HFFc6 (cell line): ENCODE data around the gene ETNK1. TPM values are rescaled to one million over a fixed set of nuclear protein-coding genes. Genes with fewer than 3 reads are reported as not detected.

Experiments used
- DNase-seq: peaks from one replicate; pipeline ENCODE4 v3.0.0-alpha.2; 2018
- H3K27ac Mint-ChIP-seq: 2 replicates; pipeline ENCODE4 v1.8.0; 2020; ENCODE audit warnings: mild to moderate bottlenecking, mixed read lengths
- H3K27me3 Mint-ChIP-seq: 2 replicates; pipeline ENCODE4 v1.8.0; 2021; ENCODE audit warnings: mild to moderate bottlenecking, moderate library complexity, mixed read lengths; ENCODE audit not compliant: insufficient read depth
- H3K36me3 Mint-ChIP-seq: 2 replicates; pipeline ENCODE4 v1.8.0; 2021; ENCODE audit warnings: low read depth, mixed read lengths
- H3K4me1 Mint-ChIP-seq: 2 replicates; pipeline ENCODE4 v1.8.0; 2020; ENCODE audit warnings: low read depth, mixed read lengths
- H3K4me3 Mint-ChIP-seq: 2 replicates; pipeline ENCODE4 v1.8.0; 2020; ENCODE audit warnings: mild to moderate bottlenecking, moderate library complexity, mixed read lengths
- H3K9me3 Mint-ChIP-seq: 2 replicates; pipeline ENCODE4 v1.8.0; 2020; ENCODE audit warnings: mild to moderate bottlenecking, mixed read lengths
- CTCF ChIP-seq: fragments of 200-600 bp; sonication (generic); IDR thresholded peaks from 2 replicates; pipeline ENCODE4 v1.5.0; 2021; ENCODE audit warnings: antibody characterized with exemption, mild to moderate bottlenecking
- long read RNA-seq: library from polyadenylated mRNA; unstranded; transcript quantifications from one replicate; pipeline ENCODE4 v2.0.0, GENCODE V29; 2019
- total RNA-seq, 6 experiments: library from RNA; stranded (reverse); fragmentation: NEBNext Ultra II Directional; extraction: Animal tissue kit (Norgen Biotek cat#: 25700); gene quantifications; 2 replicates in 1 of 6; 3 replicates in 5 of 6; pipeline ENCODE4 v1.2.3, GENCODE V29; 2021

Gene ETNK1
- 10 to 100 TPM; 23.7 to 33.8 (median 28.5) TPM for total RNA-seq
- long read RNA-seq, full-length matches to known transcripts: 24 of 51 reads
- long read RNA-seq, partial matches to known transcripts: 2 of 51 reads
- long read RNA-seq, other reads (novel, unspliced or antisense): 25 of 51 reads

- H3K4me3 Mint-ChIP-seq: peak within 1 kb of the TSS; percentile 96
- peak within 1 kb of the TSS; percentile 88 for H3K27ac Mint-ChIP-seq
- H3K4me1 Mint-ChIP-seq: peaks cover 40% of the 10 kb centered on the region
- 0 out of 2 replicates have a peak, but pooled peaks cover 12% of the 10 kb centered on the region for H3K36me3 Mint-ChIP-seq
- DNase-seq: peak; percentile 85
- TF ChIP-seq CTCF: 0 out of 2 replicates have a peak, but pooled peaks have one; percentile 13
- H3K9me3 Mint-ChIP-seq: no peaks in the 10 kb centered on the region
- peaks cover 2% of the 10 kb centered on the region for H3K27me3 Mint-ChIP-seq
These were observed at the start of gene ETNK1 for GRCh38 chr12:22624870-22625761. TSS of gene ETNK1 (plus strand) at chr12:22625171. CDS start at chr12:22625431, 260 bp downstream.

DNA sequence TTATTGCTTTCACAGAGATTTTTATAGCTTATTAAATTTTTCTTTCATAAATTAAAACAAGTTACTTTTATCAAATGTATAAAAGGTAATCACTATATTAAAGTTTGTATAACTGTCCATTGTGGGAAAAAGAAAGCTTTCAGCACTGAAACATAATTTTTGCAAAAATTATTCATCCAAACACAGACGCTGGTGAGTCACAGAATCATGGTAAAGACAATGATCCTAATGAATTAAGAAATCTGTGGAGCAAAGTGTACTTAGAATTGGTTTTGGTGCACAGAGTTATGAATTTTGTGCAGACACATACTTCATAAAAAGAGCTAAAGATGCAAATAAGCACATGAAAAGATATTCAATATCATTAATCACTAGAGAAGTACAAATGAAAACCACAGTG is 48.9 kb upstream of the ETNK1 start:
- no peak overlapping the region for H3K4me3 Mint-ChIP-seq
- no peak for TF ChIP-seq CTCF
- no peaks in the 10 kb centered on the region for H3K36me3 Mint-ChIP-seq
- no peaks in the 10 kb centered on the region for H3K4me1 Mint-ChIP-seq
- peaks cover 3% of the 10 kb centered on the region for H3K27me3 Mint-ChIP-seq
- no peak overlapping the region for H3K27ac Mint-ChIP-seq
- H3K9me3 Mint-ChIP-seq: no peaks in the 10 kb centered on the region
- no peak for DNase-seq

DNA sequence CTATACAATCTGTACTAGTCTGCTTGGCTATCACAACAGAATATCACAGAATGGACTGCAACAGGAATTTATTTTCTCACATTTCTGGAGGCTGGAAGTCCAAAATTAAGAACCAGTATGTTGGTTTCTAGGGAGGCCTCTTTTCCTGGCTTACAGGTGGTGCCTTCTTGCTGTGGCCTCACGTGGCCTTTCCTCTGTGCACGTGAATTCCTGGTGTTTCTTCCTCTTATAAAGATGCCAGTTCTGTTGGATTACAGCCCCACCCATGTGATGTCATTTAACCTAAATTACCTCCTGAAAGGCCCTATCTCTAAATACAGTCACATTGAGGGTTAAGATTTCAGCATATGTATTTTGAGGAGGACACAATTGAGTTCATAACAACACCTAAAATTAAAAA is 48.5 kb upstream of the ETNK1 start:
- no peaks in the 10 kb centered on the region for H3K4me1 Mint-ChIP-seq
- no peak overlapping the region for H3K27ac Mint-ChIP-seq
- no peak for DNase-seq
- H3K4me3 Mint-ChIP-seq: no peak overlapping the region
- no peaks in the 10 kb centered on the region for H3K36me3 Mint-ChIP-seq
- no peak for TF ChIP-seq CTCF
- H3K27me3 Mint-ChIP-seq: peaks cover 3% of the 10 kb centered on the region
- H3K9me3 Mint-ChIP-seq: no peaks in the 10 kb centered on the region

- peaks cover 3% of the 10 kb centered on the region for H3K27me3 Mint-ChIP-seq
- H3K9me3 Mint-ChIP-seq: no peaks in the 10 kb centered on the region
- H3K36me3 Mint-ChIP-seq: no peaks in the 10 kb centered on the region
- TF ChIP-seq CTCF: no peak
- no peak overlapping the region for H3K27ac Mint-ChIP-seq
- H3K4me1 Mint-ChIP-seq: no peaks in the 10 kb centered on the region
- no peak overlapping the region for H3K4me3 Mint-ChIP-seq
- DNase-seq: no peak
These were observed 47.3 kb upstream of the ETNK1 start for GRCh38 chr12:22577667-22578066.

- DNase-seq: no peak
- H3K27me3 Mint-ChIP-seq: peaks cover 3% of the 10 kb centered on the region
- H3K9me3 Mint-ChIP-seq: no peaks in the 10 kb centered on the region
- H3K27ac Mint-ChIP-seq: no peak overlapping the region
- TF ChIP-seq CTCF: no peak
- no peaks in the 10 kb centered on the region for H3K4me1 Mint-ChIP-seq
- H3K36me3 Mint-ChIP-seq: no peaks in the 10 kb centered on the region
- H3K4me3 Mint-ChIP-seq: no peak overlapping the region
These were observed 46.6 kb upstream of the ETNK1 start for GRCh38 chr12:22578328-22578727.
